NCI-H345 treated with DMSO at 0.1 percent for 48 hours (cell line): ENCODE data around the gene GATA2.

Experiments
- DNase-seq: peaks from one replicate; lab custom pipeline; 2025; ENCODE audit not compliant: unreplicated experiment; lab: John Stamatoyannopoulos, UW

Gene GATA2

GRCh38 chr3:128476659-128477058 lies 16.3 kb downstream of the GATA2 start:
- DNase-seq: no peak

- no peak for DNase-seq
Observed at GRCh38 chr3:128475355-128475754, 17.6 kb downstream of the GATA2 start.

- DNase-seq: no peak
Observed at GRCh38 chr3:128473737-128474136, 19.3 kb downstream of the GATA2 start.

GRCh38 chr3:128473180-128473519 lies 19.9 kb downstream of the GATA2 start:
- no peak for DNase-seq

GRCh38 chr3:128472449-128473179 lies 20.4 kb downstream of the GATA2 start:
- DNase-seq: no peak

GRCh38 chr3:128471720-128472119 lies 21.3 kb downstream of the GATA2 start:
- DNase-seq: no peak

- DNase-seq: no peak
Observed at GRCh38 chr3:128471110-128471509, 21.9 kb downstream of the GATA2 start.

- DNase-seq: no peak
Observed at GRCh38 chr3:128470134-128470899, 22.7 kb downstream of the GATA2 start.

GRCh38 chr3:128469556-128469955 lies 23.4 kb downstream of the GATA2 start:
- no peak for DNase-seq

- no peak for DNase-seq
Observed at GRCh38 chr3:128468791-128469527, 24.0 kb downstream of the GATA2 start.

GRCh38 chr3:128468285-128468790 lies 24.7 kb downstream of the GATA2 start:
- DNase-seq: no peak

- DNase-seq: no peak
Observed at GRCh38 chr3:128466840-128467541, 26.0 kb downstream of the GATA2 start, which contains the start of gene DNAJB8. Gene DNAJB8, minus strand, starts transcription at chr3:128466890. Its CDS starts 3,645 bp downstream, at chr3:128463245.

- DNase-seq: no peak
Observed at GRCh38 chr3:128464702-128465101, 28.3 kb downstream of the GATA2 start.

GRCh38 chr3:128464188-128464587 lies 28.8 kb downstream of the GATA2 start:
- no peak for DNase-seq

GRCh38 chr3:128463771-128464170 lies 29.2 kb downstream of the GATA2 start:
- DNase-seq: no peak

- no peak for DNase-seq
Observed at GRCh38 chr3:128463354-128463753, 29.6 kb downstream of the GATA2 start.

- no peak for DNase-seq
Observed at GRCh38 chr3:128462931-128463330, 30.1 kb downstream of the GATA2 start.

GRCh38 chr3:128462341-128462910 lies 30.6 kb downstream of the GATA2 start:
- DNase-seq: no peak

GRCh38 chr3:128461731-128462130 lies 31.3 kb downstream of the GATA2 start:
- no peak for DNase-seq

- no peak for DNase-seq
Observed at GRCh38 chr3:128459461-128459820, 33.6 kb downstream of the GATA2 start.
